ENCODE data around the gene OPN1SW. TPM values are rescaled to one million over a fixed set of nuclear protein-coding genes. Genes with fewer than 3 reads are reported as not detected.

Gene OPN1SW
- total RNA-seq, 2 donors from 2014 or later: not detected

DNA sequence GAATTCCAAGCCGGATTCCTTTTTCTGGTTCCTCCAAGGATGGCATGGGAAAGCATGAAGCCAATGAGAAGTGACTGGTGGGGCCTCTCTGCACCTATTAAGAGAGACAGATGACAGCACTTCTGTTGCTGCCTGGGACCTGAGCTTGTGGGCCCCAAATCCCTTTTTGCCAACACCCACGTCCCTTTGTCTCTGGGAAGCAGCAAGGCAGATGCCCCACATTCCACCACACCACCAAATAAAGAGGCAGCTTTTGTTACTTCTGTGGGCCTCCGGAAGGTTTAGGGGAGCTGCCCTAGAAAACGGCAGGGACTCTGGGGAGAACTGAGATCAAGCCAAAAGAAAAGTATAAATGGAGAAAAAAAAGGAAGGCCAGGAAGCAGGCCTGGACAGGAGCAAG is 19.5 kb upstream of the OPN1SW start:
- H3K27ac ChIP-seq: no peak overlapping the region
- H3K9me3 ChIP-seq: no peaks in the 10 kb centered on the region
- WGBS, 2 donors: 78 to 87% methylated on average over 4 of the region's 4 CpGs
- DNase-seq (no peak), ATAC-seq (no peak)
- H3K4me1 ChIP-seq: peaks cover 15% of the 10 kb centered on the region
- no peaks in the 10 kb centered on the region for H3K27me3 ChIP-seq
- intact Hi-C loops (cut with DNase I): no loop called here
- TF ChIP-seq, protein P1, sequence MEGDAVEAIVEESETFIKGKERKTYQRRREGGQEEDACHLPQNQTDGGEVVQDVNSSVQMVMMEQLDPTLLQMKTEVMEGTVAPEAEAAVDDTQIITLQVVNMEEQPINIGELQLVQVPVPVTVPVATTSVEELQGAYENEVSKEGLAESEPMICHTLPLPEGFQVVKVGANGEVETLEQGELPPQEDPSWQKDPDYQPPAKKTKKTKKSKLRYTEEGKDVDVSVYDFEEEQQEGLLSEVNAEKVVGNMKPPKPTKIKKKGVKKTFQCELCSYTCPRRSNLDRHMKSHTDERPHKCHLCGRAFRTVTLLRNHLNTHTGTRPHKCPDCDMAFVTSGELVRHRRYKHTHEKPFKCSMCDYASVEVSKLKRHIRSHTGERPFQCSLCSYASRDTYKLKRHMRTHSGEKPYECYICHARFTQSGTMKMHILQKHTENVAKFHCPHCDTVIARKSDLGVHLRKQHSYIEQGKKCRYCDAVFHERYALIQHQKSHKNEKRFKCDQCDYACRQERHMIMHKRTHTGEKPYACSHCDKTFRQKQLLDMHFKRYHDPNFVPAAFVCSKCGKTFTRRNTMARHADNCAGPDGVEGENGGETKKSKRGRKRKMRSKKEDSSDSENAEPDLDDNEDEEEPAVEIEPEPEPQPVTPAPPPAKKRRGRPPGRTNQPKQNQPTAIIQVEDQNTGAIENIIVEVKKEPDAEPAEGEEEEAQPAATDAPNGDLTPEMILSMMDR (IDR thresholded peaks at IDR 0.05): no peak
- no peak for TF ChIP-seq POLR2A (IDR thresholded peaks at IDR 0.05)
- no peak overlapping the region for H3K4me3 ChIP-seq
- H3K36me3 ChIP-seq (replicated peaks in 1 of 2; ENCODE audit: insufficient read depth in 1 of 2, low read depth in 2 of 2): no peaks in the 10 kb centered on the region

GRCh38 chr7:128794436-128794835 is 18.8 kb upstream of the OPN1SW start:
- no peak for DNase-seq
- Histone ChIP-seq H3K27me3 (no peaks in the 10 kb centered on the region), H3K36me3 (replicated peaks in 1 of 2; ENCODE audit: insufficient read depth in 1 of 2, low read depth in 2 of 2) (no peaks in the 10 kb centered on the region), H3K9me3 (no peaks in the 10 kb centered on the region), H3K27ac (no peak overlapping the region), H3K4me1 (peaks cover 15% of the 10 kb centered on the region), H3K4me3 (no peak overlapping the region)
- TF ChIP-seq POLR2A (IDR thresholded peaks at IDR 0.05): no peak
- TF ChIP-seq, protein P1 (IDR thresholded peaks at IDR 0.05): no peak
- no peak for ATAC-seq
- intact Hi-C loops (cut with DNase I): no loop called here
- WGBS, 2 donors: 89 to 92% methylated on average over 5 to 7 of the region's 8 CpGs

DNA sequence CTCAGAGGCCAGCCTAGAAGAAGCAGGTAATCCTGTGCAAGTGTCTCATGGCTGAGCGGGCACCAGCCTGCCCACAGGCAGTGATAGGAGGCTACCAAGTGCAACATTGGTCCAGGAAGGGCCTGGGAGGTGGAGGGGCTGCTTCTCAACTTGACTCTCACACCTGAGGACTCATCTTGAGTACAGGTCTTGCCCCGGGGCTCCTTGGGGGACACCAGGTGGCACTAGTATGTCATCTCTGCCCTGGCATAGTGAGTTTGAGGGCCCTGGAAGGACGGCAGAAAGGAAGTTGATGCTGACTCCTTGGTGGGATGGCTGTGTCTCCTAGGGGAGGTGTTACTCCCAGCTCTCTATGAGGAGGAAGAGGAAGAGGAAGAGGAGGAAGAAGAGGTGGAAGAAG is 18.4 kb upstream of the OPN1SW start:
- Histone ChIP-seq H3K4me1 (peaks cover 15% of the 10 kb centered on the region), H3K27ac (no peak overlapping the region), H3K9me3 (no peaks in the 10 kb centered on the region), H3K36me3 (replicated peaks in 1 of 2; ENCODE audit: insufficient read depth in 1 of 2, low read depth in 2 of 2) (no peaks in the 10 kb centered on the region), H3K4me3 (no peak overlapping the region), H3K27me3 (no peaks in the 10 kb centered on the region)
- ATAC-seq (no peak), DNase-seq (no peak)
- WGBS, 2 donors: 62 to 75% methylated on average over 2 to 3 of the region's 3 CpGs
- no peak for TF ChIP-seq POLR2A (IDR thresholded peaks at IDR 0.05)
- TF ChIP-seq, protein P1 (IDR thresholded peaks at IDR 0.05): no peak
- intact Hi-C loops (cut with DNase I): no loop called here

DNA sequence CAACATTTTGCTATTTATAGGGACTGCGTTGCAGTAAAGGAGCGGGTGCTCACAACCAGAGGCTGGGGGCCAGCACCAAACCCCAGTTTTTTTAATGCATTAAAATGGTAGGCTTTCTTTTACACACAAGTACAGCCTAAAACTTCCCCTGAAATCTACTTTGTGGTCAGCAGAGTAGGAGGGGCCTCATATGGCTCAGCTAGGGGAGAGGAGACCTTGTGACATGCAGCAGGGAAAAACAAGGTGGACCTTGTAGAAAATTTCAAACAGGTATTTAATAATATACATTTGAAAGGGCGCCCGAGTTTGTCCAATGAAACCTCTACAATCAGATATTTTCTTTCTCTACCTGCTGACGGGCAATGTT is 17.6 kb upstream of the OPN1SW start:
- ATAC-seq: no peak
- Histone ChIP-seq H3K9me3 (no peaks in the 10 kb centered on the region), H3K4me1 (peaks cover 15% of the 10 kb centered on the region), H3K4me3 (no peak overlapping the region), H3K27ac (no peak overlapping the region), H3K36me3 (replicated peaks in 1 of 2; ENCODE audit: insufficient read depth in 1 of 2, low read depth in 2 of 2) (no peaks in the 10 kb centered on the region), H3K27me3 (no peaks in the 10 kb centered on the region)
- no peak for DNase-seq
- 92 to 97% methylated on average over 5 of the region's 5 CpGs for WGBS, 2 donors
- intact Hi-C loops (cut with DNase I): no loop called here
- TF ChIP-seq, protein P1 (IDR thresholded peaks at IDR 0.05): no peak
- TF ChIP-seq POLR2A (IDR thresholded peaks at IDR 0.05): no peak

GRCh38 chr7:128792471-128793180 is 17.0 kb upstream of the OPN1SW start:
- H3K27ac ChIP-seq: no peak overlapping the region
- H3K27me3 ChIP-seq: no peaks in the 10 kb centered on the region
- no peak for TF ChIP-seq POLR2A (IDR thresholded peaks at IDR 0.05)
- TF ChIP-seq, protein P1 (IDR thresholded peaks at IDR 0.05): no peak
- peaks cover 15% of the 10 kb centered on the region for H3K4me1 ChIP-seq
- WGBS, 2 donors: 64 to 91% methylated on average over 3 to 10 of the region's 10 CpGs
- no peaks in the 10 kb centered on the region for H3K9me3 ChIP-seq
- ATAC-seq (no peak), DNase-seq (no peak)
- intact Hi-C loops (cut with DNase I): no loop called here
- H3K36me3 ChIP-seq (replicated peaks in 1 of 2; ENCODE audit: insufficient read depth in 1 of 2, low read depth in 2 of 2): no peaks in the 10 kb centered on the region
- no peak overlapping the region for H3K4me3 ChIP-seq
